ENCODE data around the gene HEATR9.
"Not testable (repeated sequence)": the region's sequence is repeated elsewhere in the genome, so short reads cannot be mapped to it uniquely, and the experiment has no call there.

The HEATR9 gene

DNA sequence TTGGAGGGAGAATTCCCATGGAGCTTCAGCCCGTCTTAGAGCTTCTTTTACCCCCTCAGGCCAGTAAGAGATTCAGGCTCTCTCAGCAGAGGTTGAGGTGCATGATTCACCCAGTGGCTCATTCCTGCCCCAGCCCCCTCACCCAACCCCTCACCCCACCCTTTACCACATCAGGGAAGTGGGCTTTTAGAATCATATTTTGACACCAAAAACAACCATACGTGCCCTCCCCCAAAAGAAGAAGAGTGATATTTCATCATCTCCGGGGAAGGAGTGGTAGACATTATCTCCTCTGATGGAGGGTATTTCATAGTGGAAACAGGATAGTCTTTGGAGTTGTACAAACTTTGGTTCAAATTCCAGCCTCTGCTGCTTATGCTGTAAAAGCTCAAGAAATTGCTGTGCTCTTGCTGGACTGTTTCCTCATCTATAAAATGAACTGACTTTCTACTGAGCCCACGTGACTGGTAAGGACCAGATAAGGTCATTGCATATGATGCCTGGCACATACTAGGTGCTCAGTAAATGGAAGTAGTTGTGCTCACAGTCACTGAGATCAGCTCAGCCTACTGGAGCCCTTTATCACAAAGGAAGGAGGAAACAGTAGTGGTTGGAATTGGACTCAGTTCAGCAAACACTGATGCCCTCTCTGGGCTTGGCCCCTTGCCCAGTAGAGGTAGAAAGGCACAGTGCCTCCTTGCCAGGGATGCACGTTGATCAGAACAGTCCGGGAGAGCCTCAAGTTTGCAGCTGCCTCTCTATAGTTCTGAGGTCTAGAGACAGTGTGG, 29.8 kb upstream of the HEATR9 start:
- H3K4me1 ChIP-seq, result no peaks in the 10 kb centered on the region
- H3K27me3 ChIP-seq, result no peaks in the 10 kb centered on the region; the same call in 1 of the 2 replicates
- TF ChIP-seq, protein P1, sequence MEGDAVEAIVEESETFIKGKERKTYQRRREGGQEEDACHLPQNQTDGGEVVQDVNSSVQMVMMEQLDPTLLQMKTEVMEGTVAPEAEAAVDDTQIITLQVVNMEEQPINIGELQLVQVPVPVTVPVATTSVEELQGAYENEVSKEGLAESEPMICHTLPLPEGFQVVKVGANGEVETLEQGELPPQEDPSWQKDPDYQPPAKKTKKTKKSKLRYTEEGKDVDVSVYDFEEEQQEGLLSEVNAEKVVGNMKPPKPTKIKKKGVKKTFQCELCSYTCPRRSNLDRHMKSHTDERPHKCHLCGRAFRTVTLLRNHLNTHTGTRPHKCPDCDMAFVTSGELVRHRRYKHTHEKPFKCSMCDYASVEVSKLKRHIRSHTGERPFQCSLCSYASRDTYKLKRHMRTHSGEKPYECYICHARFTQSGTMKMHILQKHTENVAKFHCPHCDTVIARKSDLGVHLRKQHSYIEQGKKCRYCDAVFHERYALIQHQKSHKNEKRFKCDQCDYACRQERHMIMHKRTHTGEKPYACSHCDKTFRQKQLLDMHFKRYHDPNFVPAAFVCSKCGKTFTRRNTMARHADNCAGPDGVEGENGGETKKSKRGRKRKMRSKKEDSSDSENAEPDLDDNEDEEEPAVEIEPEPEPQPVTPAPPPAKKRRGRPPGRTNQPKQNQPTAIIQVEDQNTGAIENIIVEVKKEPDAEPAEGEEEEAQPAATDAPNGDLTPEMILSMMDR (IDR thresholded peaks at IDR 0.05; ENCODE audit: low read depth, low read length), result no peak
- no peak for DNase-seq
- H3K4me3 ChIP-seq (ENCODE audit: low read depth, low read length), result no peak overlapping the region
- H3K9me3 ChIP-seq, result no peaks in the 10 kb centered on the region
- no peaks in the 10 kb centered on the region for H3K36me3 ChIP-seq

DNA sequence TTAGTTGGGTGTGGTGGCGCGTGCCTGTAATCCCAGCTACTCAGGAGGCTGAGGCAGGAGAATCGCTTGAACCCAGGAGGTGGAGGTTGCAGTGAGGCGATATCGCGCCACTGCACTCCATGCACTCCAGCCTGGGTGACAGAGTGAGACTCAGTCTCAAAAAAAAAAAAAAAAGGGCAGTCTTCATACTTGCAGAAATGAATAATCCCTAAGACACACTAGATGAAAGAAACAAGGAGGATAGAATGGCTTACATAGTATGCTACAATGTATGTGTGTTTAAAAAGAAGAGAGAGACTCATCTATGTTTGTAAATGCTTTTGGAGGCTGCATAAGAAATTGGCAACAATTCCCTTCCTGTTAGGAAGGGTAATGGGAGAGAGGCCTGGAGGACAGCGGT, 29.1 kb upstream of the HEATR9 start:
- not testable (repeated sequence) for H3K4me1 ChIP-seq

DNA sequence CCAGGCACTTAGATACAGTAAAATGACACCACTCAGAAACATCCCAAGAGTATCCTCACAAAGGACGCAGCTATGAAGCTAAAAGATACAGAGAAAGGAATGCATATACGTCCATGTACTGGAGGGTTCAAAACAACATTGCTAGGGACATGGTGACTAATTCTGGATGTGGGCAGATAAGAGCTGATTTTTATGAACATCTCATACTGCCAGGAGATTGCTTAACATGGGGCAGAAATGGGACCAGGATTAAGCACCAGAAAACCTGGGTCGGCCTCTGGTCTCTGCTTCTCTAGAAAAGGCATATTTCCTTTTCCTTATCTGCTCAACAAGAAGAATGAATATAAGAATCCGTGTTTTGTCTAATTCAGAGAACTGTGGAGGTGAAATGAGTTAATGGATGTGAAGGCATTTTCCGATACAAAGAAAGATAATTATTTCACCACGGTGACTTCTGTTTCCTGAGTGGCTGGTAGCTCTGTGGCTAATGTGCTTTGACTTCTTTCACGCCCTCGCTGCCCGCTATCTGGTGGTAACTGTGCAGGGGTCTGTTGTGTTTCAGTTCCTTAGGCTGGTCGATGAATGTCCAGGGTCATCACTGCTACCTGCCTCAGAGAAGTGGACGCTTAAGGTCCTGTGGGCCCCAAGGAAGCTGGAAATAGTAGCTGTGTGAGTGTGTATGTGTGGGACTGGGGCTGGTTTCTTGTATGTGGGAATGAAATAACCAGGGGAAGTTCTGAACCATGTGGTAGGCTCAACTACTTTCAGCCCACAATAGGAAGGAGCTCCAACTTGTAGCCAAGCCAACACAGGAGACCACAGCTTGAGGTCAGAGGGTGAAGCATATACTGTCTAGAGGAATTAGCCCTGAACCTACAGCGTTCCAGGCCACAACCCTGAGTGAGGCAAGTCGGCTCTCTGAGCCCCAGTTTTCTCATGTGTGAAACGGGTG, 27.2 kb upstream of the HEATR9 start:
- Histone ChIP-seq H3K9me3 (no peaks in the 10 kb centered on the region), H3K27me3 (no peaks in the 10 kb centered on the region), H3K4me3 (ENCODE audit: low read depth, low read length) (no peak overlapping the region), H3K4me1 (no peaks in the 10 kb centered on the region), H3K36me3 (no peaks in the 10 kb centered on the region)
- DNase-seq, result no peak
- TF ChIP-seq, protein P1 (IDR thresholded peaks at IDR 0.05; ENCODE audit: low read depth, low read length), result no peak

More for the DNA sequence above, 29.1 kb upstream of the HEATR9 start:
- H3K4me3 ChIP-seq (ENCODE audit: low read depth, low read length); H3K9me3 ChIP-seq; DNase-seq; H3K36me3 ChIP-seq; H3K27me3 ChIP-seq: not testable (repeated sequence)

DNA sequence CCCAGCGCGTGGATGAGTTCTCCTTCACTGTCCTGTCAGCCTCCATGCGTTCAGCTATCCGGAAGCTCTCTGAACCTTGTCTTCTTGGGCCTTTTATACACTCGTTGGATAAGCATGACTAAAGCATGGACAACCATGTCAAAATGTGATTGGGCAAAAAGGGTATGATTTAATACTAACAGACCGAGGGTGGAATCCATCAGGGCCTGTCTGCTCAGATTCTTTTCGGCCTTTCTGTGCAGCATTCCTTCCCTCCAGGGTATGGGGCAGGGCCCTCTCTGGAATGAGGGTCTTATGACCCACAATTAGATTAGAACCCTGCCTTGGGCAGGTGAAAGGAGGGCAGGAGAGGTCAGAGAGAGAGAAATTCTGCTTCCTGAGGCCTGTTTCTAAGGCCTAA, 25.5 kb upstream of the HEATR9 start:
- H3K36me3 ChIP-seq, result no peaks in the 10 kb centered on the region
- H3K27me3 ChIP-seq, result no peaks in the 10 kb centered on the region
- TF ChIP-seq, protein P1 (IDR thresholded peaks at IDR 0.05; ENCODE audit: low read depth, low read length), result no peak
- H3K9me3 ChIP-seq, result no peaks in the 10 kb centered on the region
- H3K4me3 ChIP-seq (ENCODE audit: low read depth, low read length), result no peak overlapping the region
- DNase-seq, result no peak
- no peaks in the 10 kb centered on the region; the same call in 1 of the 2 replicates for H3K4me1 ChIP-seq

DNA sequence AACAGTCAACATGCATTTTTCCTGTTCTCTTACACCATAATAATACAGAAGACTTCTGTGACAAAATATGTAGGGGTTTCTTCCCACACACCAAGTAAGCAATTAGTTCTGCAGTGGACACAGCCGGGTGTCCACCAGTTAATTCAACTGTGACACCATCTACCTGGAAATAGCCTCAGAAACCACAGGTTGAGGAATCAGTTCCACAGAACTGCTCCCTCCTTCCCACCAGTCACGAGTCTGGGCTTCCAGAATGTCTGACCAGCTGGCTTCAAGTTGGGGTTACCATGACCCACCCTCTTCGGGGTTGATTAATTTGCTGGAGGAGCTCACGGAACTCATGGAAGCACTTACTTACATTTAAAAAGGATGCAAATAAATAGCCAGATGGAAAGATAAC, 25.1 kb upstream of the HEATR9 start:
- H3K4me1 ChIP-seq, result no peaks in the 10 kb centered on the region; the same call in 1 of the 2 replicates
- H3K9me3 ChIP-seq, result no peaks in the 10 kb centered on the region
- no peaks in the 10 kb centered on the region for H3K36me3 ChIP-seq
- H3K27me3 ChIP-seq, result no peaks in the 10 kb centered on the region
- H3K4me3 ChIP-seq (ENCODE audit: low read depth, low read length), result no peak overlapping the region
- TF ChIP-seq, protein P1 (IDR thresholded peaks at IDR 0.05; ENCODE audit: low read depth, low read length), result no peak
- DNase-seq, result no peak

DNA sequence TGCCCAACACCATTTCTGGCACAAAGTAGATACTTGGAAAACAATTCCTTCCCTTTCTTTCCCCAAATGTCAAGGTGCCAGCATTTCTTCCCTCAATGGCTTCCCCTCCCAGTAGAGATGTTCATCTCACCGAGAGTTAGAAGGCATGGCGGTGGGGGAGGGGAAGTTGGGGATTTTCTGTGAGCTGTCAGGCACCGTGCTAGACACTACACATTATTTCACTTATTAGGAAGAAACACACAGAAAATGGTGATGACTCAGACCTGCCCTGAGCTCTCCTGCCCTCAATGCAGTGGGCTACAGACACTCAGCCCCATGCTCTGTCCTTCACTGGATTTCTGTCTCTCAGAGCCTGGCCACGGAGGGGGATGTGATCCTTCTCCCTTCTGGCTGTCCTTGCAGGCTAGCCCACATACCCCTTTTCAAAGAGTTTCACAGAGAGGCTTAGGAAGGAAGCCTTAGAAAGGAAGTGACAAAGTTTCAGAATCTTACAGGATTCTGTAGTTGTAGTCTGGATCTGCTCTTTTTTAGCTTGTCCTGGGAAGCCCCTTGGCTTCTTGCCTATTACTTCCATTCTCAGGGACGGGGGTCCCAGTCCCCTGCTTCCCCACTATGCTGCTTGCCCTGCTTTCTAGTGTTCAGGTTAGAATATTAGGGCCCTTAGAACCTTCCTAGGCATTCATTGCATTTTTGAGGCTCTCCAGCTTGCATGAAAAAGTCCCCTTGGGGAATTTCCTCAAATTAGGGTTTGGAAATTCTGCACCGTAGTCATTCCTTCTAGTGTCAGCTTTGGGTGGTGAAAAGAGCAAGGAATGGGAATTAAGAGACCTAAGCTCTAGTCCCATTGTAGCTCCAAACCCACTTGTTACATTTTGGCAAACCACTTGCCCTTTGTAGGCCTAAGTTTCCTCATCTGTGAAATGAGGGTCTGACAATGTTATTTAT, 23.7 kb upstream of the HEATR9 start:
- TF ChIP-seq, protein P1 (IDR thresholded peaks at IDR 0.05; ENCODE audit: low read depth, low read length), result no peak
- Histone ChIP-seq H3K4me3 (ENCODE audit: low read depth, low read length) (no peak overlapping the region), H3K36me3 (no peaks in the 10 kb centered on the region), H3K27me3 (no peaks in the 10 kb centered on the region), H3K9me3 (no peaks in the 10 kb centered on the region), H3K4me1 (no peaks in the 10 kb centered on the region; the same call in 1 of the 2 replicates)
- no peak for DNase-seq
